Mononuclear cell (primary cell): ENCODE measurements around the gene NOL4L. TPM values are rescaled to one million over a fixed set of nuclear protein-coding genes. Genes with fewer than 3 reads are reported as not detected.

Source experiments
- H3K27me3 ChIP-seq: 2 replicates; pipeline ENCODE4 v1.6.0; 2011; ENCODE audit warnings: low read length, control low read depth; ENCODE audit not compliant: insufficient read depth
- H3K4me1 ChIP-seq: 2 replicates; pipeline ENCODE4 v1.5.1; 2011; ENCODE audit warnings: mild to moderate bottlenecking, low read length, control low read depth; ENCODE audit not compliant: insufficient read depth
- H3K4me3 ChIP-seq: 2 replicates; pipeline ENCODE4 v1.5.1; 2011; ENCODE audit warnings: mild to moderate bottlenecking, low read length, moderate library complexity
- H3K9me3 ChIP-seq: 2 replicates; pipeline ENCODE4 v1.5.1; 2011; ENCODE audit warnings: low read depth, mild to moderate bottlenecking, control low read depth, low read length
- total RNA-seq: library from RNA; depleted of rRNA; stranded (reverse); fragments of >200 nt; gene quantifications from one replicate; pipeline ENCODE4 v1.2.3, GENCODE V29; 2012

NOL4L gene
- total RNA-seq, 1 donor = 26.2 TPM

DNA sequence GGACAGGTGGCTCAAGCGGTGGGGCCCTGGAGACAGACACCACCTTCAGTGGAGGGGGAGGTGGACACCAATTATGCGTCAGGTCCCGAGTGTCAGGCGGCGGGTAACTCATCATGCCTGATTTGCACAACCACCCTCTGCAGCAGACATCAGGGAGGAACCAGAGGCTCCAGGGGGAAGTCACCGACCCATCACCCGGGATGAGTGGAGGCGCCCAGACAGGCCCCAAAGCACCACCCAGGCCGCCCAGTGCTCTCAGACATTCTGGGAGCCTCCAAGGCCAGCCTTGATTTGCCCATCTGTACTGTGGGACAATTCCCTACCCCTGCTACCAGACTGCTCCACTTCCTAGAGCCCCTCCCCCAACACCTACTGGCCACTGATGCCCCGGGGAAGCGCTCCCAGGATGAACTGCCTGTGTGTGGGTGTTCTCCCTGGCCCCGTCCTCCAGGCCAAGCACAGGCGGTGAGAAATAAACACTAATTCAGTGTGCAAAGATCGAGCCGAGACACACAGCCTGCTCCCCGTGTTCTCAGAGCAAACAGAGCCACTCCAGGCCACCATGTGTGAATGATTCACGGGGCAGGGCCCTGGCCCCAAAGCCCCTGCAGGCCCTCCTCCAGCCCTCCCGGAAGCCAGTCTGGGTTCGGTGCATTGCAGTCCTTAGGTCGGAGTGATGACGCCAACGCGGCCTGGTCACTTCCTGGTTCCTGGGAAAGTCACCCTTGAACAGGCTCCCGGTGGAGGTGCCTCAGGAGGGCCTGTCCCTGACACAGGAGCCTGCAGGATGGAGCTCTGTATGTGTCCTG is 119.8 kb downstream of the NOL4L start:
- no peaks in the 10 kb centered on the region for H3K9me3 ChIP-seq
- H3K4me3 ChIP-seq = no peak overlapping the region
- H3K27me3 ChIP-seq = no peaks in the 10 kb centered on the region
- H3K4me1 ChIP-seq = peaks cover 4% of the 10 kb centered on the region

DNA sequence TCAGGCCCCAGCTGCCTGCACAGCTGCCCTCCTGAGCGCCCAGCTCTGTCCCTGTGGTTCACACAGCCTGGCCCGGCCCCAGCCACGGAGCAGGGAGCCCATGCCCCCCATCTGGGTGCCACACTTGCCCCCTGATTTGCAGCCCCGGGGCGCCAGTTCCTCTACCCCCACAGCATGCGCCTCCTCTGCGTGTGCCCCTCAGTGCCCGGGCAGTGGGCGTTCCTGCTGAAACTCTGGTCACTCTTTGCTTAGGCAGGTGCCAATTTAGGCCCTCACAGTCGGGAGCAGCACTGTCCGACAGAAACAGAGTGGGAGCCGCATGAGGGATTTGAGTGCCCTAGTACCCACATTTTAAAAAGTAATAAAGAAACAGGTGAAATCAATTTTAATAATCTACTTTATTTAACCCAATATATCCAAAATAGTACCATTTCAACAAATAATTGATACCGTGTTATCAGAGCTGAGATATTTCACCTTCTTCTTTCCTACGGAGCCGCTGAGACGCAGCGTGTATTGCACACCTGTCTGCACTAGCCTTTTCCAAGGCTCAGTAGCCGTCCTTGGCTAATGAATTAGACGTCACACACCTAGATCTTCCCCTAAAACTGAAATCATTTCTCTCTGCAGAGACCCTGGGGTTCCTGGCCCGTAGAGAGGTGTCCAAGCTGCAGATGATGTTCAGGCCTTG is 120.6 kb downstream of the NOL4L start:
- Histone ChIP-seq H3K4me1 (no peaks in the 10 kb centered on the region), H3K27me3 (no peaks in the 10 kb centered on the region), H3K4me3 (no peak overlapping the region), H3K9me3 (no peaks in the 10 kb centered on the region)

DNA sequence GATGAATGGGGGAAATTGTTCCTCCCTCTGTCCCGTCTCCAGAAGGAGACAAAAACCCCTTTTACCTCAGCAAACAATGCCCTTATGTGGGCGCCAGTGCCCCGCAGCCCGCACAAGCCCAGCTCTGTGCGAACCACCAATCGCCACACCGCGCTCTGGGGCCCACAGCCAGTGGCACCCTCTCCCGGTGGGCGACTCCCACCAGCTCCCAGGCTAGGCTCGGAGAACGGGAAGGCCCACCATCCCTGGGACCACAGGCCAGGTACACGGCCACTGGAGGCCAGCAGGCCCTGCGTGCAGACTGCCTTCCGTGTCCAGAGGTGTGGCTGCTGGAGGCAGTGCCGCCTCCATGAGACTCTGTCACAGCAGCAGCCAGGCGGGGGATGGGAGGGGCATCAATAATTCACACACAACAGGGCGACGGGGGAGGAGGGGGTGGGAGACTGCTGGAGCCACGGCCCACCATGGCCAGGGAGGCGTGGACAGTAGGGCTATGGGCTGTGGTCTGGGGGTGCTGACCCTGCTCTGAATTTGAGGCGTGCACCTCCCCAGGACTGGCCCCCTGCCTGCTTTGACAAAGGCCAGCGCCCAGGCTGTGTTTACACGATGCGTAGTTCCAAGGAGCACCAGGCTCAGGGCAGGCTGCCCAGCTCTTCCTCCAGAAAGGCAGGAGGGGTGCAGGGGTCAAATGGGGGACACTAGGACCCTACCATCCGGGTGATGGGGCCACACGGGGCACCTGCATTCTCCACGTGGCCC is 121.3 kb downstream of the NOL4L start:
- no peaks in the 10 kb centered on the region for H3K9me3 ChIP-seq
- H3K4me3 ChIP-seq = no peak overlapping the region
- H3K4me1 ChIP-seq = no peaks in the 10 kb centered on the region

DNA sequence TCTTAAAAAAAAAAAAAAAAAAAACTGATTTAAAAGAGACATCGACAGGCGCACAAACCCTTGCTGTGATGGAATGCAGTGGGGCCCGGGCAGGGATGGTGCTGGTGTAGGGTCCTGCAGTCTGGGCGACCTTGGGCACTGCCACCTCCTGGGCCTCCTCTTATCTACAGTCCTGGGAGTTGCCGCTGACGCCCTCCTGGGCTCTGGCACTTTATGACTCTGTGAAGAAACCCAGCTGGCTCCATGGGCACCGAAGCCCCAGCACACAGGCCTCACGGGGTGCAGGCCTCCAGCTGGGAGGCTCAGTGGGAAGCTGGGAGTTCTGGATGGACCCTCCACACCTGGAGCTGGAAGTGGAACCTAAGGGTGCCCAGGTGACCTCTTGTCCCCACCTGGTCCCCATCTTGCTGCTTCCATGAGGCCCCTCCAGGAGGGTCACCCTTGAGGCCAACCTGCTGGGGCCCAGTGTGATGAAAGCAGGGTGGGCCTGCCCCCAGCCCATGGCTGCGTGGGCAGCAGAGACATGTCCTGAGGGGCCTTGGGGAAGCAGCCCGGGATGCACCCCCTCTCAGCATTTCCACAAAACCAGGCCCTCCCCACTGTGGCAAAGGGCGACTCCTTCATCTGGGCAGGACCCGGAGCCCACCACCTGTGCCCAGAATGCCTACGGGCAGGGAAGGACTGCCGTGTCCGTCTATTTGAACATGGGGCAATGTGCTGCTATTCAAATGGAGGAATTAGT is 122.1 kb downstream of the NOL4L start:
- Histone ChIP-seq H3K9me3 (no peaks in the 10 kb centered on the region), H3K4me1 (no peaks in the 10 kb centered on the region), H3K4me3 (no peak overlapping the region), H3K27me3 (no peaks in the 10 kb centered on the region)

More for the DNA sequence above, 121.3 kb downstream of the NOL4L start:
- no peaks in the 10 kb centered on the region for H3K27me3 ChIP-seq

DNA sequence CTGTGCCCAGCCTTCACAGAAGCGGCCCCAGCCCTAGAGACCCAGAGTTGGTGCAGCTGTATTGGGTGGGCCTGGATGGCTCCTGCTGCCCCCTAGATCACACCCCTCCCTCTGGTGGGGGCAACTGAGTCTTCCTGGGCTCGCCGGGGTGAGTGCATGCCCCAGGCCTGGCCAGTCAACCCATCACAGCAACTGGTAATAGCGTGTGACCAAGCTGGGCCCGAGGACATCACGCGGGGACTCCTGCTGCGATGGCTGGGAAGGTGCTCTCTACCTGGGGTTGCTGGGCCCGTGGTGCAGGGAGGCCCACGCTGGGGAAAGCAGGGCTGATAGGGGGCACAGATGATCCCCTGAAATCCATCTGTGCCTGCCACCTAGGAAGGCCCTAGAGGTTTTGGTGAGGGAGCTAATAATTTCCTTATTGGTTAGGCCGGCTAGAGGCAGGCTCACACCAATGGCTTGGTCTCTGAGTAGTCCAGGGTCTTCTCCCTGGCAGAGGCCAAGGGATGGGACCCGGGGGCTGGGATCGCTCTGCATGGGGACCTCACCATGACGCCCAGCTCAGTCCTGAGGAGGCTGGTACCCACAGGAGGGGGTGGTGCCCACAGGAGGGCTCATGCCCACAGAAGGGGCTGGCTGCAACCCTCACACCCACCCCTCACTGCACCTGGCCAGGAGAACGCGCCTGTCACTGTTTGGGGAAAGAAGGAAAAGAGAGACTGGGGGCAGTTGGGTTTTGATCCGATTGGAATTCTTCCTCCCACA is 123.1 kb downstream of the NOL4L start:
- Histone ChIP-seq H3K27me3 (no peaks in the 10 kb centered on the region), H3K4me1 (peaks cover 6% of the 10 kb centered on the region), H3K4me3 (no peak overlapping the region), H3K9me3 (no peaks in the 10 kb centered on the region)

DNA sequence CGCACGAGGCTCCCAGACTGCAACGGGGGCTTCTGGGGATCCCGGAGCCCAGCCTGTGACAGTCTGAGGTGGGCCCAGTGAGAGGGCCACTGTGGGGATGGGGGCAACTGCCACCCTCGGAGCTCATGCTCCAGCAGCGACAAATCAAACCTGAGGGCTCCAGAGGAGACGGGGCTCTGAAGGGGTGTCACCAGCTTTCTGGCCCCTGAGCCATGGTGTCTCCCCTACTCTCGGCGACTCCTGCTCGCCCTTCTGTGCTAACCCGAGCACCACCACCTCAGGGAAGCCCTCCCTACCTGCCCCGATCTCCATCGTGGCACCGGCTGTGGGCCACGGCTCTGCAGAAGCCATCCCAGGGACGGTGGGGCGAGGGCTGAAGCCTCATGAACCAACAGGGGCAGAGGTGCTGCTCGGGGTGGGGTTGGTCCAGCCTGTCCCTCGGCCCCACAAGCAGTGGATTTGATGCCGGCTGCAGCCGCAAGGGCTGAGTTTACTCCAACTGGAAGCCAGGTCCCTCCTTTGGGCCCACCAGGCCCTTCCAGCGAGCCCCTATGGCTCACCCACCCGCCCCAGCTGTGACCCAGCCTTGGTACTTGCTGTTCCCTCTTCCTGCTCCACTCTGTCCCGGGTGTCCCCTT is 124.3 kb downstream of the NOL4L start:
- Histone ChIP-seq H3K9me3 (no peaks in the 10 kb centered on the region), H3K4me1 (peaks cover 6% of the 10 kb centered on the region)

DNA sequence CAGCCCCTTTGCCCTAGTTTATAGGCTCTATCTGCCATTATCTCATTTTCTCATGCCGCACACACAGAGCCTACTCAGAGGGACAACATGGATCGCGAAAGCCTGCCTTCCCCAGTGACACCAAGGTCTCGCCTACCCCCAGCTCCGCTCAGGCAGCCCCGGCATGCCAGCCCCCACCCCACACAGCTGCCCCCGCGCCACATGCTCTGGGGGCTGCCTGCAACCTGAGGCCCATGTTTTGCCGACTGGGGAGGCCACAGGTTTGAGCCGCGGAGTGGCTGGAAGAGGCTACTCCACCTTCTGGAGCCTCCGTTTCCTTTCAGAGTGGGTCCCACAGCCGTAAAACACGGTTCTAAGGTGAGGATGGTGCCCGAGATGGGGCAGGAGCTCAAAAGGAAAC is 124.9 kb downstream of the NOL4L start:
- Histone ChIP-seq H3K9me3 (no peaks in the 10 kb centered on the region), H3K4me1 (peaks cover 6% of the 10 kb centered on the region), H3K4me3 (no peak overlapping the region), H3K27me3 (no peaks in the 10 kb centered on the region)

More for the DNA sequence above, 124.3 kb downstream of the NOL4L start:
- Histone ChIP-seq H3K27me3 (no peaks in the 10 kb centered on the region), H3K4me3 (no peak overlapping the region)

DNA sequence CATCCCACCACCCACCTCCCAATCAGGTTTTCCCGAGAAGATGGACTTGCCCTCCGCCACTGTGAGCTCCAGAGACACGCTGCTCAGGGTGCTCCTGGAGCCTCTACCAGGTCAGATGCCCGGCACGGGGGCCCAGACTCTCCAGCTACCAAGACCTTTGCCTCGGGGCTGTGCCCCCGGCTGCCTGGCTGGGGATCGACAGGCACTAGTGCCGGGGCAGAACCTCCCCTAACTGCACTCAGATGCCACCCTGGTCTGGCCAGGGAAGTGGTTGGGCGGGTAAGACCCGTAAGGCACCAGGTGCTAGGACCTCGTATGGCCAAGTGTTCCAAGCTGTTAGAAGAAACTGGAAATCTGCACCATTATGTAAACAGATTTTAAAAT is 126.3 kb downstream of the NOL4L start:
- Histone ChIP-seq H3K4me3 (no peak overlapping the region), H3K9me3 (no peaks in the 10 kb centered on the region), H3K4me1 (peaks cover 6% of the 10 kb centered on the region), H3K27me3 (no peaks in the 10 kb centered on the region)

DNA sequence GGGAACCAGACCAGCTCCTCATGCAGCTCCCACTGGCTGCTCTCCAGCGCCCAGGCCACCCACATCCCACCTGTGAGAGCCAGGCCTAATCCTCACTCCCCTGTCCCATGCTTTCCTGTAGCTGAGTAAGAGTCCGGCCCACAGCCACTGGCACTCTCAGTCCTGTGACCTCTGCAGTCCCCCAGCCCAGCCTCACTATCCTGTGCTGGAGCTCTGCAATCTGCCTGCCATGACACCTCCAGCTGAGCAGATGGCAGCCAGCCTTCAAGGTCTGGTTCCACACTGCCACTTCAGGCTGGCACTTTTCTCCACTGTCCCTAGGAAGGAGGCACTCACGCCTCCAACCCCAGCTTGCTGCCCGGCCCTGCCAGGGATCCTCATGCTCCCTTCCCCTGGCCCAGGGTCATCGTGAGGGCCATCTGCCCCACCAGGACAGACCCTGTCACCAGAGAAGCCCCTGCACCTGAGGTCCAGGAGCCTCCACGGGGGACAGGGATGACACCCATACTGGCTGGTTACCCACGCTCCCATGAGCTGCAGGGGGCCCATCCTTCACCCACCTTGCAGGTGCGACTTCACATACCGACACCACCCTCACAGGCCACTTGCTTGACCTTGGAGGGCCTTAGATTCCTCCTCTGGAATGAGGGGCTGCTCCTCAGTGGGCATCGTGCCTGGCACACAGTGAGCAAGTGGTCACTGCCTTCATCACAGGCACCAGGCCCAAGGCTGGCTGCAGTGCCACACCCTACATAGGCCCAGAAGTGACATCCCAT is 126.9 kb downstream of the NOL4L start:
- Histone ChIP-seq H3K4me1 (peaks cover 6% of the 10 kb centered on the region), H3K27me3 (no peaks in the 10 kb centered on the region), H3K4me3 (no peak overlapping the region), H3K9me3 (no peaks in the 10 kb centered on the region)

DNA sequence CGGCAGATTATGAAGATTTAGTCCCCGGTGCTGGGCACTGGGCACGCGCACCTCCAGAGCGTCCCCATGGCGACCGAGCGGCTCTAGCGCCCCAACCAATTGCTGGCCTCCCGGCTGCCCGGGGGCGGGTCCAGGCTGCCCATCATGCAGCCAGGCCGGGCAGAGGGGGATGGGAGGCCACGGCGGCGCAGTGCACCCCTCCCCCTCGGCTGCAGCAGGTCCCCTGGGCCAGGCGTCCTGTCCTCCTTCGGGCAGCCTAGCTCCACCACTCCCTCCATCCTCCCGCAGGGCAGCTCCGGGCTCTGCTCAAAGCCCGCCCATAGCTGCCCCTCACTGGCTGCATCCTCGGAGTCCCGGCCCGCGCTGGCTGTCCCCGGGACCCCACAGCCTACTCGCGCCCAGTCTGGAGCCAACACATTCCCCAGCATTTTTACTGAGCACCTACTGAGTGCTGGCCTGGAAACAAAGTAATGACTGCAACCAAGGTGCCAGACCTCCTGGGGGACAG is 127.6 kb downstream of the NOL4L start:
- Histone ChIP-seq H3K4me3 (no peak overlapping the region), H3K9me3 (no peaks in the 10 kb centered on the region), H3K27me3 (no peaks in the 10 kb centered on the region), H3K4me1 (peaks cover 6% of the 10 kb centered on the region)

DNA sequence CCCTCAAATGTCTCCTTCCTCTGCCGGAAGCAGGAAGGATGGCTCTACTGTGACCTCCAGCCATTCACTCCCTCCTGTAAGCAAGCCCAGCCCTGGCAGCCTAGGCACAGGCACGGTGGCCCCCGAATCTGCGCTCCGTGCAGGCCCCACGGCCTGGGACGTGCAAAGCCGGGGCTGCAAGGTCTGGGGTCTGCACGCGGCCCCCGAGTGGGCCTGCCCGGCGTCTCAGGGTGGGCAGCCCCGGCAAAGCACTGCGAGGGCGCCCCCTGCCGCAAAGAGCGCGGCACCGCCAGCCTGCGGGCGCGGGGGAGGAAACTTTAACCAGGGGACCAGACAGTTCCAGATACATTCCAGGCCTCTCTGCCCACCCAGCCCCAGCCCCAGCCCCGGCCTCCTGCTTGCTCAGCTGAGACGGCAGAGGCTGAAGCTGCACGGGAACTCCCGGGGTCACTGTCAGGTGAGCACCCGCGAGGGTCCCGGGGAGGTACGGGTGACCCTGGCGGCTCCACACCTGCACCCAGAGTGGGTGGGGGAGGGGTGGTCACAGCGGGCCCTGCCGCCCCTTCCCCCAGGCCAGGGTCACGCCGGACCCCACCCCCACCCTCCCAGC is 128.2 kb downstream of the NOL4L start:
- Histone ChIP-seq H3K9me3 (no peaks in the 10 kb centered on the region), H3K4me3 (no peak overlapping the region), H3K27me3 (no peaks in the 10 kb centered on the region), H3K4me1 (peaks cover 6% of the 10 kb centered on the region)

DNA sequence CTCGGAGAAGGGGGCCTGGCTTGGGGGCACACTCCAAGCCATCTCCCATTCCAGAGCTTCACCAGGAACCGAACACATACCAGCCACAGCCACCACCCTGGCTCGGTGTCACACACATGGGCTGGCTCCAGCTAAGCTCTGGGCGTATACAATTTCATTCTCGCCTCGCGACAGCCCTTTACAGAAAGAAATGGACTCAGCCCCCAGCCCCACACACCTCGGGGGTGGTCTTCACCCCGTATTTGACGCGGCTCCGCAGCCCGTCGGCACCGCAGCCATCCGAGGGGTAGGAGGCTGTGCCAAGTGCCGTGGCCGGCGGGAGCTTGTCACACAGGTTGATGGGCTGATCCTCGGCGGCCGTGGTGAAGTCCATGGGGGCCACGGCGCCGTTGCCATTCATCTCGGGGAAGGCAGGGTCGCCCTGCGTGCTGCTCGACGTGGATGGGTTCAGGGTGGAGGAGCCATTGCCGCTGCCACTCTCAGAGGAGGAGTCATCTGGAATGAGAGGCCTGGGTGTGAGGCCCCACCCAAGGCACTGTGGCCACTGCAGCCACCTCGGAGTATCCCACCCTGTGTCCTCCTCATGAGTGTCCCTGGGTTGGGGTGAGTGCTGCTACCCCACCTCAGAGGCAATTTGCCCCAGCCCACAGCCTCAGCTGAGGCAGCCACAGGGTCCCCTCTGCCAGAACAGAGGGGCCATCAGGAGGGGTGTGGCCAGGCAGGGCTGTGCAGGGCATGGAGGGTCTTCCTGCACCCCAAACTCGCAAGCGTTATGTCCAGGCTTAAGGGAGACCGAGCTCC is 129.0 kb downstream of the NOL4L start:
- Histone ChIP-seq H3K9me3 (no peaks in the 10 kb centered on the region), H3K4me3 (no peak overlapping the region), H3K27me3 (no peaks in the 10 kb centered on the region), H3K4me1 (peaks cover 6% of the 10 kb centered on the region)
